HG03457 (cell line): ENCODE measurements around the gene DLG4.

Experiments
- ATAC-seq: cut with Tn5 transposase; IDR thresholded peaks from one replicate; pipeline ENCODE4 v1.9.1; 2021; ENCODE audit warnings: moderate number of reproducible peaks; ENCODE audit not compliant: unreplicated experiment

DLG4 gene

GRCh38 chr17:7219812-7220592, at the start of gene DLG4, which contains the start of gene ACADVL:
DLG4 (minus strand) TSS chr17:7219836.
ACADVL (plus strand) TSS chr17:7219938; CDS start chr17:7219985, 47 bp downstream.
- no peak for ATAC-seq

DNA sequence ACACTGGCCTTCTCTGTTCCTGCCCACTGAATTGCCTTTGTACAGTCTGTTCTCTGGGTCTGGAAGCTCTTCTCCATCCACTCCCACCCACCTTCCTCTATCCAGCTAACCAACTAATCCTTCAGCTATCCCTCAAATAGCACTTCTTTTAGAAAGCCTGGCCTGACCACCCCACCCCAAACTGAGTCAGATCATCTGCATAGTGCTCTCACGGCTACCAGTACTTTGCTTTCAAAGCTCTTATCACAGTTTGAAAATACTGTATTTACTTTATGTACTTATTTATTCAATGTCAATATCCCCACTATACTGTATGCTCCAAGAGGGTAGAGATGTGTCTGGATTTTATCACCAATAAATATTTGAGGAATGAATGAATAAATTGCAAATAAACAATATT, 47.1 kb upstream of the DLG4 start:
- ATAC-seq, result no peak

DNA sequence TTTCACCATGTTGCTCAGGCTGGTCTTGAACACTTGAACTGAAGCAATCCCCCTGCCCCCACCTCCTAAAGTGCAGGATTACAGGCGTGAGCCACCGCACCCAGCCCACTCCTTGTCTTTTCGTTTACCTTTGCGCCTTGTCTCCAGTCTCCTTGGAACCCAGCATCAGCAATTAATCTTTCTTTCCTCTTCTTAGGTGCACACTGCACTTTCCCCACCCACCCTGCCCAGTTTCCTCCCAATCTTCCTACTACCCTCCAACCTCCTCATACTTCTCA, 44.1 kb upstream of the DLG4 start:
- ATAC-seq, result no peak

DNA sequence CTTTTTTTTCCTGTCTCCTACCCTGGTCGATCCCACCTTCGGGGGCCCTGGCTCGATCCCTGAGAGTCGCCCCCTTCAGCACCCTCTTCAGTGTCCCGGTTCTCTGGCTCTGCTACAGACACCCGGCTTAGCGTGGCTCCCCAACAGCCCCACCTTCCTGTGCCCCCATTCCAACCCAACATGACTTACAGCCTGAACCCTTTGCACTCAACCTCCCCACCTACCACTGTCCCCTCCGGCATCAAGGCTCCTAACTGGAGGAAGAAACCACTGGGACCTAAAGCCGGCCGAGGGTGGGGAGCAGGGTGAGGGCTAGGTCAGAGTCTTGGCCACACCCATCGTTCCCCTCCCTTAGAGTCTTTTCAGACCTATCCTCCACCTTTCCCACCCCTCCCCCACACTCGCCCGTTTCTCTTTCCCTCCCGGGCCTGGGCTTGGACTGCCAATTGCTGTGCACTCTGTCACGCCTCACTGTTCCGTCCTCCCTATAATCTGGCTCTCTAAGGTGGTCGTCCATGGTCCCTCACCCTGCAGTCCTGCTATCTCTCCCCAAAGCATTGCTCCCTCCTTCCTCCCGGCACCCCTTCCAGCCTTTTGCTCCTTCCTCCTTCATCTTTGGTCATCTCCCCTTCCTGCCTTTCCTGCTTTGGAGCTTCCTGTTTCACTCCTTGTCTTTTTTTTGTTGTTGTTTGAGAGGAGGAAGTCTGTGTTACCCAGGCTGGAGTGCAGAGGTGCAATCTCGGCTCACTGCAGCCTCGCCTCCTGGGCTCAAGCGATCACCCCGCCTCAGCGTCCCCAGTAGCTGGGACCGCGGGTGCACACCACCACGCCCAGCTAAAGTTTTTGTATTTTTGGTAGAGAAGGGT, 43.5 kb upstream of the DLG4 start:
- ATAC-seq, result no peak

DNA sequence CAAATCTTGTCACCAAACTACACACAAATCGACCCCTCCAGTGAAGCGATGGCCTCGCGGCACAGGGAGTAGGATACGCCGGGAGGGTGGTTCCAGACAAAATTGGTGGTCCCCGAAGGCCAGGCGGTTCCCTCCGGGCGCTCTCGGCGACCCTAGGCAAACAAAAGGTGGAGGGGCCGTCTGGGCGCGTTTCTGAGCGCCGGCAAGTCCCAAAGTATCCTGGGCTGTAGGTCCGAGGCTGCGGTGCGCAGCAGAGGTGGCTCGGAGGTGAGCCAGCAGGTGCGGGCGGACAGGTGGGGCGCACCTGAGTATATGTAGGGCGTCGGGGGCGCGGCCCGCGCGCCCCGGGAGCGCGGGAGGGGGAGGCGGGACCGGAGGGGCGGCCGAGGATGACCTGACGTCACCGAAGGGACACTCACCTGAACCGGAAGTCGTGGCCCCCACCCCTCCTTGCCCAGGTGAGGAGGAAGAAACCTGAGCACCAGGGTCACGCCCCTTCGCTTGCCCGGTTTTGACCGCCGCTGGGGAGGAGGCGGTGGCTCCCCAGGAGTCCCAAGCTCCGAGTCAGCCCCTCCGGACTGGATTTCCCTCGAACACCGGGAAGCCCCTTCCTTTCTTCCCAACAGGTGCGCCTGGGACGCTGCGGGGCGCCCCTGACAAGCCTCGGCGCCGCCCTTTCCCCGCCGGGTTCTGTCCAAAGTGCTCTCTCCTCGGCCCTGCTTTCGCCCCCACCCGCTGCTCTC, 42.7 kb upstream of the DLG4 start, which contains the start of gene CLDN7:
Gene CLDN7 (minus strand): TSS at position 287 of the 743 bp plus-strand sequence. CDS start 435 bp downstream, outside the sequence.
- ATAC-seq, result no peak

- no peak for ATAC-seq
Observed at GRCh38 chr17:7261379-7262191, 41.9 kb upstream of the DLG4 start.

- no peak for ATAC-seq
Observed at GRCh38 chr17:7260651-7261378, 41.2 kb upstream of the DLG4 start.

DNA sequence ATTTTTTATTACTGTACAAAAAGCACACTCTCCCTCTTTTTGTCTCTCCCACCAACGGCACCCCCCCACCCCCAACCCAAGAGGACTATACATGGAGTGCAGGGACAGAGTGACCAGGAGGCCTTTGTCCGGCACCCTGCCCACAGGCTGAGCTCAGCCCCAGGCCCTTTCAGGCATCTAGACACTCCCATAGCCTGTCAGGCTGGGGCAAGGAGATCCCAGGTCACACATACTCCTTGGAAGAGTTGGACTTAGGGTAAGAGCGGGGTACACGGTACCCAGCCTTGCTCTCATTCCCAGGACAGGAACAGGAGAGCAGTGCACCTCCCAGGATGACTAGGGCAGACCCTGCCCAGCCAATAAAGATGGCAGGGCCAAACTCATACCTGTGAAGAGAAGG, 40.5 kb upstream of the DLG4 start:
- ATAC-seq, result no peak

DNA sequence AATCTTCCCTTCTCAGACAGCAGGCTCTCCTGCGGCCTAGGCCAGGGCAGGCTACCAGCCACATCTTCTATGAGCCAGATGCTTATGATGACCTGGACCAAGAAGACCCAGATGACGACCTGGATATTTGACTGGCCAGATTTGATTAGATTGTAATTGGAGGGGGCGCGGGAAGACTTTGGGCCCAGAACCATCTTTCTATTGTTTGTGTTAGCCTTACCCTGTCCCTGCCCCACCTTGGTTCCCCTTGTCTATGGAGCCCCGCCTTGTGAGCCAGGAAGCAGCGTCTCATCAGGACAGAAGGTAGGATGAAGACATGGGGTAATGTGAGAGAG, 39.9 kb upstream of the DLG4 start:
- ATAC-seq, result no peak

- no peak for ATAC-seq
Observed at GRCh38 chr17:7258731-7259554, 39.3 kb upstream of the DLG4 start.

DNA sequence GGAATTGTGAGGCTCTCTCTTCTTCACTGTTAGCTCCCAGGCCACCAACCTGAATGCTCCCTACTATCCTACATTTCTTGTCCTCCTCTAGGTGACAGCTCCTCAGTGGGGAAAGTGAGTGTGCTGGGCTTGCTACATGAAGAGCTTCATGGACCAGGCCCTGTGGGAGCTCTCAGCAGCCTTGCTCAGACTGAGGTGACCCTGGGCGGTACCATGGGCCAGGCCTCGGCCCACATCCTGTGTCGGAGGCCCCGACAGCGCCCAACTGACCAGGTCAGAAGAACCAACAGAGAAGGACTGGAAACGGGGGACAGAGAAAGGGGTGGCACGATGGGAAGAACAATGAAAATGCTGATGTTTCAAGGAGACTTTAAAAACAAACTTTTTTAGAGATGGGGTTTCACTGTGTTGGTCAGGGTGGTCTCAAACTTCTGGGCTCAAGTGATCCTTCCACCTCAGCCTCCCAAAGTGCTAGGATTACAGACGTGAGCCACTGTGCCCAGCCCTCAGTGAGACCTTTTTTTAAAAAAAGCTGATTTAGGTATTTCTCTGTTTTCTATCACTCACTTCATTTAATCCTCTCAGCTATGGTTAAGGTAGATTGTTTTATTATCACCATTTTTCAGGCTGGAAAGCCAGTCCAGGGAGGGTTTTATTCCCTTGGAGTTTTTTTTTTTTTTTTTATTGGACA, 37.3 kb upstream of the DLG4 start:
- no peak for ATAC-seq

GRCh38 chr17:7254511-7254910, 34.9 kb upstream of the DLG4 start:
- ATAC-seq, result no peak

DNA sequence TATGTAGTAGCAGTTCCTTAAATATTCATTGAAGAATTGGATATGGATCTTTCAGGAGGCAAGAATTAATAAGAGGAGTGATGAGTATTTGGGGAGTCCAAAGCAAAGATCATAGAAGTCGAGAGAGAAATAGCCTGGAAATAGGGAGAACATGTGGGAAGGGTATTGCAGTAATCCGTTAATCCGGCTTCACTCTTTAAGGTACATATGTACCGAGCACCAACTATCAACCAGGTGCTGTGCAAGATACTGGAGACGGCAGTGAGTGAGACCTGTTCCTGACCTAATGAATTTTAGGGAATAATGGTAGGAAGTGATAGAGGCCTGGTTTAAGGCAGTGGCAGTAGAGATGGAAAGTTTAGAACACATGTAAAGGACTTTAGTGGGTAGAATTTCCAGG, 33.4 kb upstream of the DLG4 start:
- ATAC-seq, result no peak

DNA sequence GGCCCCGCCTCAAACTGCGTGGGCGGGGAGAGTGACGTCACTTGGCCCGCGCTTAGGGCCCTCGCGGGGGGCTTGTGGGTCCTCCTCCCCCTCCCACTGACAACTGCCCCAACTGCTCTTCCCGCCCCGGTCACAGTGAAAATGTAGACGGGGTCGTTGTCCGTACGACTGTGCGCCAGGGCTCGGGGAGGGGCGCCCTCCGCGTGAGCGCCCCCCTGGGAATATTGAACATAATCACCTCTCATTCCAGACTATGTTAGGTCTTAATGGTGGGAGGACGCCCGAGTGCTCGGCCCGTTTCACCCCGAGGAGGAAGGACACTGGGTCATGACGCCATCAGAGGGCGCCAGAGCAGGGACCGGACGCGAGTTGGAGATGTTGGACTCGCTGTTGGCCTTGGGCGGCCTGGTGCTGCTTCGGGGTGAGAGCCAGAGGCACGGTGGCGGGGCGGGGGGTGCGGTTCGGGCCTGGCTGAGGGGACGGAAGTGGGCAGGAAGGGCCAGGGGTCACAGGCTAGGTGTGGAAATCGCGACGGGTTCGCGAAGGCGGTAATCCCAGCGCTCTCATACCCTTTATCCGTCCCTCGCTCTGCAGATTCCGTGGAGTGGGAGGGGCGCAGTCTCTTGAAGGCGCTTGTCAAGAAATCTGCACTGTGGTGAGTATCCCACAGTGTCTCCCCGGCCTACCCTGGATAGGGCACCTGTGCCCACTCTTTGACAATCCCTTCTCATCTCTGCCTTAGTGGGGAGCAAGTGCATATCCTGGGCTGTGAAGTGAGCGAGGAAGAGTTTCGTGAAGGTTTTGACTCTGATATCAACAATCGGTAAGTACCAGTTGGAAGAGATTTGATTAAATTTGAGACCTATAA, 32.8 kb upstream of the DLG4 start, which contains the start of gene ELP5:
Gene ELP5 (plus strand): TSS at position 40 of the 868 bp plus-strand sequence. CDS start 336 bp downstream, at position 376.
- ATAC-seq, result peak; percentile 41

- peak; percentile 54 for ATAC-seq
Observed at GRCh38 chr17:7251661-7252175, 32.1 kb upstream of the DLG4 start, which contains the start of gene CTDNEP1. CTDNEP1 (minus strand) TSS chr17:7251734; CDS start chr17:7251296, 438 bp downstream.

DNA sequence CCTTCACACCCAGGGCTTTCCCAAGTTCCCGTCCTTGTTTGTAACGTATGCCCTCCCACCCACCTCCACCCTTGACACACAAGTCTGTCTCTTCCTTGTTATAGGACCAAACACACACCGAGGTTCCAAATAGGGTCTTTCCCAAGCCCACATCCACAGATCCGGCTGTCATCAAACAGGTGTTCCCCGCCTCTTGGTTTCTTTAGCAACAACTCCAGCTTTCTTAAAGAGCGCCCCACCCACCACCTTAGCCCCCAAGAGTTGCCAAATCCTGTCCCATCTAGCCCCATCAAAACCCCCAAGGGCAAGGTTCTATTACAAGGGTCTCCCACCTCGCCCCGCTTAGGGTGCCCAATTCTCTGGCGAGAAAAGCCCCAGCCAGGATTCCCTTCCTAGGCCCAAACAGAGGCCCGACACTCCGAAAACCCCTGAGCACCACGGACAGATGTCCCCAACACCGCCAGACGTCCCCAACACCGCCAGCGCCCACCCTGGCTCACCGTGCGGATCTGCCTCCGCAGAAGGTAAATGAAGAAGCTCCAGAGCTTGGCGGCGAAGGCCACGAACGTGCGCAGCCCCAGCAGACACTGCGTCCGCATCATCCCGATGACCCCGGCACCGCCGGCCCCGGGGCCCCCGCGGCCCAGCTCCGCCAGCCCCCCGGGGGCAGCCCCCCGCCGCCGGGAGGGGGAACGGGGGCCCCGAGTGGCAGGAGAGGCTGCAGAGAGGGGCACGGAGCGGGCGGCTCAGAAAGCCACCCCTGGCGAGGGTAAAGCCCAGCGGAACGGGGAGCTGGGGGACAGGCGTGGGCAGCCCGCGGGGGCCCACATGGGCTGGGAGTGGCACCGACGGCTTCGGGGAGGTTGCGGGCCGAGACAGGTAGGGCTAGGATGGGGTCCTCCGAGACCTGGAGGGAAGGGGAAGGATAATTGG, 31.3 kb upstream of the DLG4 start:
- no peak for ATAC-seq
